Adrenal gland (tissue), 5 donors: ENCODE data around the gene PIK3CB.

Source experiments
- POLR2A ChIP-seq, 2 donors: fragments of 450-650 bp; IDR thresholded peaks; one replicate each; pipeline ENCODE4 v1.6.1; 2017; ENCODE audit warnings: antibody characterized with exemption in 2 of 2, mild to moderate bottlenecking in 2 of 2, moderate library complexity in 1 of 2
- TF ChIP-seq, protein P1 (sequence below), 6 experiments: fragments of 450-650 bp in 4 of 6; fragments of 200-600 bp in 2 of 6; sonication (generic) in 1 of 6; IDR thresholded peaks; 1 replicate in 5 of 6; 2 replicates in 1 of 6; pipeline versions ENCODE4 v1.5.1 to v1.8.0; 2016 to 2021; ENCODE audit warnings: antibody characterized with exemption in 6 of 6, mild to moderate bottlenecking in 2 of 6, moderate library complexity in 1 of 6
- donor health status: DM: no; HTN: no; CAD: no.

DNA sequence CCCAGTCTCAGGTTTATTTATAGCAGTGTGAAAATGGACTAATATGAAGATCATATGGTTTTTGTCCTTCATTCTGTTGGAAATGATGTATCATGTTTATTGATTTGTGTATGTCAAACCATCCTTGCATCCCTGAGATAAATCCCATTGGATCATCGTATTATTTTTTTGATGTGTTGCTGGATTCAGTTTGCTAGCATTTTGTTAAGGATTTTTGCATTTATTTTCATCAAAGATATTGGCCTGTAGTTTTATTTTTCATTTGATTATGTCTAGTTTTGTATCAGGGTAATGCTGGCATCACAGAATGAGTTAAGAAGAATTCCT lies 191.8 kb downstream of the PIK3CB start:
- TF ChIP-seq, protein P1, sequence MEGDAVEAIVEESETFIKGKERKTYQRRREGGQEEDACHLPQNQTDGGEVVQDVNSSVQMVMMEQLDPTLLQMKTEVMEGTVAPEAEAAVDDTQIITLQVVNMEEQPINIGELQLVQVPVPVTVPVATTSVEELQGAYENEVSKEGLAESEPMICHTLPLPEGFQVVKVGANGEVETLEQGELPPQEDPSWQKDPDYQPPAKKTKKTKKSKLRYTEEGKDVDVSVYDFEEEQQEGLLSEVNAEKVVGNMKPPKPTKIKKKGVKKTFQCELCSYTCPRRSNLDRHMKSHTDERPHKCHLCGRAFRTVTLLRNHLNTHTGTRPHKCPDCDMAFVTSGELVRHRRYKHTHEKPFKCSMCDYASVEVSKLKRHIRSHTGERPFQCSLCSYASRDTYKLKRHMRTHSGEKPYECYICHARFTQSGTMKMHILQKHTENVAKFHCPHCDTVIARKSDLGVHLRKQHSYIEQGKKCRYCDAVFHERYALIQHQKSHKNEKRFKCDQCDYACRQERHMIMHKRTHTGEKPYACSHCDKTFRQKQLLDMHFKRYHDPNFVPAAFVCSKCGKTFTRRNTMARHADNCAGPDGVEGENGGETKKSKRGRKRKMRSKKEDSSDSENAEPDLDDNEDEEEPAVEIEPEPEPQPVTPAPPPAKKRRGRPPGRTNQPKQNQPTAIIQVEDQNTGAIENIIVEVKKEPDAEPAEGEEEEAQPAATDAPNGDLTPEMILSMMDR (IDR thresholded peaks at IDR 0.05), result no peak
- no peak for TF ChIP-seq POLR2A (IDR thresholded peaks at IDR 0.05)
